NOMO-1 (cell line): ENCODE results near the gene ZNF362.

ENCODE experiments used
- DNase-seq, 2 experiments: peaks; one replicate each; lab custom pipeline; 2025; ENCODE audit not compliant: unreplicated experiment in 2 of 2; lab: John Stamatoyannopoulos, UW

ZNF362 gene

GRCh38 chr1:33323663-33324477 is 67.6 kb downstream of the ZNF362 start:
- no peak for DNase-seq

DNA sequence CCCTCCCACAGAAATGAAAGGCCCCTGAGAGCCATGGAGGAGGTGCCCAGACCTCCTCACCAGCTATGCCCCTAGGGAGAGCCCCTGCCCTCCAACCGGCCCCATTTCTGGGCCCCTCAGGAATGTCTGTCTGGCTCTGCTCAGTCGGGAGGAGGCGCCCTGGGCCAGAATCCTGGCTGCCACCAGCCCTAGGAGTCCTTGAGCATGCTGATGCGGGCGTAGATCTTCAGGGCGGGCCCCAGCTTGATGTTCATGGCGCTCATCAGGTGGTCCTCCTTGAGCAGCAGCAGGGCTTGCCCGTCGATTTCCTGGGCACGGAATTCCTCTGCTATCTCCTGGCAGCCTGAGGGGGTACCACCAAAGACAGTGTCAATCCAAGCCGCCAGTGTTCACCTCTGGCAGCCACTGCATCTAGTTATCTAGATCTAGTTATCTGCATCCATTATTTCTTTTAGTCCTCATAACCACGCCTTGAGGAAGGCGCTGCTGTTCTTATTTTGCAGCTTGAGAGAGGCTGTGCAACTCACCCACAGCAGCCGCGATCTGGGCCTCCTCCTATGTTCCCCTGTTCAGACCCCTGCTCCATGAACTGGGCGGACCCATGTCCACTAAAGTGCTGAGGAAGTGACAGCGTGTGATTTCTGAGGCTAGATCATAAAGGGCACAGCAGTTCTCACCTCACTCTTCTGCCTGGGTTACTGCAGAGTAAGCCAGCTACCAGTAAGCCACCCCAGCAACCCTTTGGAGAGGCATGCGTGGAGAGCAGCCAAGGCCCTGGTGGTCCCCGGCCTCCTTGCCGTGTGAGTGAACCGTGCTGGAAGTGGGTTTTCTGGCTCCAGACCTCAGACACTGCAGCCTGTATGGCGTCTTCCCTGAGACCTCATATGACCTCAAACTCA is 68.6 kb downstream of the ZNF362 start:
- no peak for DNase-seq

DNA sequence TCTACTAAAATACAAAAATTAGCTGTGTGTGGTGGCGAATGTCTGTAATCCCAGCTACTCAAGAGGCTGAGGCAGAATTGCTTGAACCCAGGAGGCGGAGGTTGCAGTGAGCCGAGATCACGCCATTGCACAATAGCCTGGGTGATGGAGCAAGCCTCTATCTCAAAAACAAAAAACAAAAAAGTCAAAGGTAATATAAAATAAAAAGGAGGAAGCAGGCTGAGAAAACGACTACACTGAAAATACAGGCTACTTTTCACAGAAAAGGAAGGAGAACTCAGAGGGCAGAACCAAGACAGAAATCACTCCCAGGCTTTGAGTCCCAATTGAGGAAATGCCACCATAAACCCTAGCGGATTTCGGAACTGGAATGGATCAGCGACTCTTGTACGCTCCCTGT is 70.5 kb downstream of the ZNF362 start:
- peak; percentile 37 to 74 for DNase-seq

GRCh38 chr1:33327587-33328325 is 71.5 kb downstream of the ZNF362 start:
- no peak for DNase-seq

- no peak for DNase-seq
Measured at GRCh38 chr1:33328817-33329216, 72.5 kb downstream of the ZNF362 start.

DNA sequence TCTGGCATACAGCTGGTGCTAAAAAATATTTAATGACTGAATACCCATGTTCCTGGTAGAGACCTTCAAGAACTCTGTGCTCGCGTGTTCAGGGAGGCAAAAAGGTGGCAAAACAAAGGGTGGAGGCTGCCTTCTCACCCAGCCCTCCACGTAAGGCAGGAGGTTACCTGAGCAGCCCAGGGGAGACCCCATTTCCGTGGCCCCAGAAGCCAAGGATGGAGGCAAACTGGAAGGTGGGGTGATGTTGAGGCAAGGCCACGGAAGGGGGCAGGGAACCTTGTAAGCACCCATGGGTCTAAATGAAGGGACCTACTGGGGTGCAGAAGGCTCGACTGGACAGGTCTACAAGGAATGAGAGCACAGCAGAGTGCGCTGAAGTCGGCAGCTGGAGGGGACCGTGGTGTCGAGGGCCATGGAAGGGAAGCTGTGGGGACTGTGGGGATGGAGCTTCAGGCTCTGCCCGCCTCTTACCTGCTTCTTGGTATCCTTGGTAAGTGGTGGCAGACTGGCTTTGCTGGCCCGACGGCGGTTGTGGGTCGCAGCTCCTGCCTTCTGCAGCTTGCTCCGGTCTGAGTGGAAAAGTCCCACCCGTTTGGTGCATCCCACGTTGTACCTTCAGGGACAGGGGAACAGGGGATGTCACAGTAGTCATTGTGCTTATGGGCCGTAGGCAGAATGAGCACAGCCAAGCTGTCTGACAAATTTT is 73.5 kb downstream of the ZNF362 start:
- no peak for DNase-seq

DNA sequence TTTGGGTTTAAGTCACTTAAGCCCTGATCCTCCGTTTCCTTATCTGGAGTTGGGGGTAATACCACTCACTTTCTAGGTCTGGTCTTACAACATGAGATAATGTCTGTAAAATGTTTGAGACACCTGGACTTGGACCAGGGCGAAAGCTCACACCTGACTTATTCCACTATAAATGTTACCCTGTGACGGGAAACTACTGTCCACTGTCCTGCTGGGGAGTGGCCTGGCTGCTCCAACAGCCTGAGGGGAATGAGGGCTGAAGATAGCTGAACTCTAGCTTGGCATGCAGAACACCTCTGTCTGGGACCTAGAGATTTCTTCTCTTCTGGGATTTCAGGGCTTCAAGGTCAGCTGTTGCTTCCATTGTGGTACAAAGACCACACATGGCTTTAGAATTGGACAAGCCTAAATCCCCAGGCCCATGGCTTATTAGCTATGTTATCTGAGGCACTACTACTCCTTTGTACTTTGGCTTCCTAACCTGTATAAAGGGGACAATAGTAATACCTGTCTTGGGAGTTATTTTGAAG is 74.1 kb downstream of the ZNF362 start:
- DNase-seq, result no peak

GRCh38 chr1:33330906-33331305 is 74.6 kb downstream of the ZNF362 start:
- no peak for DNase-seq

DNA sequence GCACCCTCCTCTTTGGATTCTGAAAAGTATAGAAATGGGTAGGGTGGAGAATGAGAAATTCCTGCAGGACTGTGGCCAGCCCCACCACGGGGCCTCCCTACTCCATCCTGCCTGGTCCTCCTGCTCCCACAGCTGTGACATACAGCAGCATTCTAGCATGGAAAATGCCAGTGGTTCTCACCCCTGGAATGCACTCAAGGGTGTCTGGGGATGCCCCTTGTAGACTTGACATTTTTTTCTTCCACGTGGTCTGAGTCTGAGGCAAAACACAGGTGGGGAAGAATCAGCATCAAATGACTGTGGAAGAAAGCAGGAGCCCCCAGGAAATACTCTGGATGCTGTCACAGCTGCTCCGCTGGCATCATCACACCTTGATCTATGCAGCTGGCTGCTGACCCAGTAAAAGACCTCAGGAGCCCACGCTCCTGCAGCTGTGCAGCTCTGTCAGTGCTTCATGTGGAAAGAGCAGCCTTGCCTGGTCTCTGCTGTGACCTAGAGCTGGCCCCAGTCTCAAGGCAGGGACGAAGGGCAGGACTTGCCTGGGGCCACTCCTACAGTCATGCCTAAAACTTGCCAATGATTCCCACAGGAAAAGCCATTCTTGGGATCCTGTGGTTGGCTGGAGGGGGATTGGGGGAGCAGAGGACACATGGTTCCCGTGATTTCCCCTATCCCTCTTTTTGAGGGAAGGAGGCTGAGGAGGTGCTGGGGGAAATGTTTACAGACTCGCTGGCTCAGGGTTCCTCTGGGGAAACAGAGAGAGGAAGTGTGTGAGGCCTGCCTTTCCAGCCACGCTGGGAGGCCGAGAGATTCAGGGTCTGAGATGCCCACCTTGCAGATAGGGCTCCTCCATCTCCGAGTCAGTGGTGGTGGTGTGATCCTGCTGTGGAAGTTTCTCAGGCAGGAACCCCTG is 75.4 kb downstream of the ZNF362 start:
- no peak for DNase-seq

DNA sequence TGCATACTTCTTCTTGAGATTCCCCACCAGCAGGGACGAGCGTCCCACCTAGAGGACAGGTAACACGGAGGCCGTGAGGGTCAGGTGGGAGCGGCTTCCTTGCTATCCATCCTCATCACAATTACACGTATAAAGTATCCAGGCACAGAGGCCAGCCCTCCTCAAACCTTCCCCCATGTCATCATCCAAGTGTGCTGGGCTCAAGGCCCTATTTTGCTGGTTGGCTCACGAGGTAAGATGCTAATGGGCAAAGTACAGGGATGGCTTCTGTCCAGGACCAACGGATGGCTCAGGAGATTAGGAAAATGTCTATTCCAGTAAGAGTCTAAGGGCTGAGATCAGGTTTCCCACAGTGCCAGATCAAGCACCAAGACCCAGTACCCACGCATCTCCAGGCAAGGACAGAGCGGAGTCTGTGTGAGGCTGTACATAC is 76.1 kb downstream of the ZNF362 start:
- DNase-seq, result no peak

DNA sequence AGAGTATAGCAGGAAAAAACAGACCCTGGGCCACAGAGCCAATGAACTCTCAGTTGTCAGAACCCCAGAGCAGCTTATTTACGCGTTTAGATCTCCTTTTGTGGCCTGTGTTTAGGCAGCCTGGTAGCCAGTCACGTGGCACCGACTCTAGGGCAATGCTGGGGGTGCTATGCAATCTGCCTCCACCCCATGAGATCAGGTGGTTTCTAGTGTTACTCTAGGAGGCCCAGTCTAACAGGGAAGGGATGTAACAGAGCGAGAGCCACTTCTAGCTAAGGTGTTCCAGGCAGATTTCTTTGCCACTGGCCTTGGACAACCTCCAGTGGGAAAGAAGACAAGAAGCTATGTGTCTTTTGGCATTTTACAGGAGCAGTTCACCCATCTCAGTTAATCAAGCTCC is 76.6 kb downstream of the ZNF362 start:
- DNase-seq, result no peak

DNA sequence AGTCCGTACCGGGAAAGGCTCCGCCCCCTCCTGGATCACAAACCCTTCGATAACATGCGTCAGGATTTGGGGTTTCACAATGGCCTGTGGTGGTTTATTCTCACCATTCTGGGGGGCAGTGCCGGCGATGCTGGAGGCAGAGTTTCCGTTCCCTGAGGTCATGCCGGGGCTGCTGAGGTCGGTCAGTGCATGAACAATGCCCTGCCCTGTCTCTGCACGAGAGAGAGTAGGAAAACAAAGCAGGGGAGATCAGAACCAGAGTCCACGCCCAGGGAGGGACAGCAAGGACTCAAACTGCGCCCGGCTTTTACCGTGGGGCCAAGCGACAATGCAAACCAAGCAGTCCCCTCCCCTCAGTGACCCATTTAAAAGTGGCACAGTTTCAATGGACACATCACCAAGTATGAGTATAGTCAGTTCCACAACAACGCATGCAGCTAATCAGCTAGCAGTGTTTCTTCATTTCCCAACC is 77.8 kb downstream of the ZNF362 start:
- DNase-seq, result no peak

DNA sequence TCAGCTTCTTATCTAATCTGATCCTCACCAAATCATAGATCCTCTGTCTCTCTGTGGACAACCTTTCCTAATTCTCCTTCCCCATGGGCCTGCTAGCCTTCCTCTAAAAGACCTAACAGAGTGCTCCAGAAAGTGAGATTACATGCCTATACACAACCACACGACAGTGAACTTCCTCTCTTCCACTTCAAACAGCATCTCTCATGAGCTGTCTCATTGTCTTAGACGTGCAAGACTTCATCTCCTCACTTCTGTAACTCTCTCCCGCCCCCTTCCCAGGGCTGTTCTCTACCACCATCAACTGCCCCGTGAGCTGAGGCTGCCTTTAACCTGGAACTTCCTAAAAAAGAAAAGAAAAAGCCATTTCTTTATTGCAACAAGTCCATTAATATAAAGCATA is 78.7 kb downstream of the ZNF362 start:
- DNase-seq, result peak; percentile 23 to 67

GRCh38 chr1:33336580-33336979 is 80.3 kb downstream of the ZNF362 start:
- DNase-seq, result no peak

GRCh38 chr1:33337441-33337840 is 81.1 kb downstream of the ZNF362 start:
- no peak for DNase-seq

DNA sequence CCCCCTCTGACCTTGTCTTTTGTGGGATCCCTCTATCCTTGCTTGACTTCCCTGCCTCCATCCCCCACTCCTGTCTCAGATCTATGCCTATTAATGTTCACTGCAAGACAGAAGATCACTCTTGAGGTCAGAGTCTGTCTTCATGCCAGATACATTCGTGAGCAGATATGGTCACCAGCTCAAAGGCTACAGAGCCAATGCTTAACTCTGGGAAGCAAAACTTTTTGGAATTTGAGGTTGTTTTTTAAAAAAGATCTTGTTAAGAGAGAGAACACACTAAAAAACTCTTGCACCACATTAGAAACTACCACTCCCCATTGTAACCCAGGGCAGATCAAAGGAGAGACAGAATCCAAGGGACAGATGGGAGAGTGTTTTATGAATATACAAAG is 81.8 kb downstream of the ZNF362 start:
- no peak for DNase-seq

GRCh38 chr1:33338440-33339211 is 82.3 kb downstream of the ZNF362 start:
- peak; percentile 80 to 97 for DNase-seq

GRCh38 chr1:33339413-33339812 is 83.1 kb downstream of the ZNF362 start:
- no peak for DNase-seq
